Fibroblast of lung (primary cell): ENCODE results near the gene HUNK. TPM values are rescaled to one million over a fixed set of nuclear protein-coding genes. Genes with fewer than 3 reads are reported as not detected.

Source experiments
- DNase-seq, 2 donors: peaks; one replicate each; pipeline versions ENCODE4 v3.0.0 to v3.0.0-alpha.2; 2010; ENCODE audit warnings: low read depth in 2 of 2
- H2AFZ ChIP-seq: 2 replicates; pipeline ENCODE4 v1.5.1; 2012; ENCODE audit warnings: low read length, control low read depth, inconsistent platforms
- H3K27ac ChIP-seq: 2 replicates; pipeline ENCODE4 v1.5.1; 2011; ENCODE audit warnings: low read length, control low read depth; ENCODE audit not compliant: insufficient read depth
- H3K27me3 ChIP-seq: 2 replicates; pipeline ENCODE4 v1.5.1; 2011; ENCODE audit warnings: mild to moderate bottlenecking, low read length; ENCODE audit not compliant: control insufficient read depth, insufficient read depth
- H3K36me3 ChIP-seq: 2 replicates; pipeline ENCODE4 v1.5.1; 2011; ENCODE audit warnings: low read length; ENCODE audit not compliant: control insufficient read depth, insufficient read depth
- H3K4me1 ChIP-seq: 2 replicates; pipeline ENCODE4 v1.5.1; 2011; ENCODE audit warnings: low read length; ENCODE audit not compliant: control insufficient read depth, insufficient read depth; ENCODE audit errors: extremely low read depth
- H3K4me2 ChIP-seq: 2 replicates; pipeline ENCODE4 v1.5.1; 2011; ENCODE audit warnings: low read length, control low read depth; ENCODE audit not compliant: insufficient read depth; ENCODE audit errors: extremely low read depth
- H3K4me3 ChIP-seq, 4 experiments: fragments of 200-600 bp in 1 of 4; sonication (generic) in 1 of 4; replicated peaks in 1 of 4; 2 replicates each; pipeline ENCODE4 v1.5.1; 2011 to 2016; ENCODE audit warnings: low read length in 4 of 4, low read depth in 3 of 4, mild to moderate bottlenecking in 3 of 4, control low read depth in 2 of 4, inconsistent platforms in 1 of 4, mixed read lengths in 1 of 4; ENCODE audit not compliant: insufficient read depth in 1 of 4; ENCODE audit errors: control extremely low read depth in 1 of 4
- H3K79me2 ChIP-seq: 2 replicates; pipeline ENCODE4 v1.5.1; 2012; ENCODE audit warnings: mild to moderate bottlenecking, low read length, inconsistent platforms; ENCODE audit not compliant: control insufficient read depth, insufficient read depth
- H3K9ac ChIP-seq: 2 replicates; pipeline ENCODE4 v1.5.1; 2011; ENCODE audit warnings: mild to moderate bottlenecking, low read length, control low read depth; ENCODE audit not compliant: insufficient read depth
- H3K9me3 ChIP-seq: 2 replicates; pipeline ENCODE4 v1.5.1; 2012; ENCODE audit warnings: low read depth, low read length; ENCODE audit not compliant: control insufficient read depth, insufficient read depth
- H4K20me1 ChIP-seq: 2 replicates; pipeline ENCODE4 v1.5.1; 2011; ENCODE audit warnings: low read length; ENCODE audit not compliant: control insufficient read depth, insufficient read depth; ENCODE audit errors: extremely low read depth
- EZH2 ChIP-seq: IDR thresholded peaks from 2 replicates; pipeline ENCODE4 v1.5.1; 2012; ENCODE audit warnings: low read length, control low read depth, mild to moderate bottlenecking; ENCODE audit errors: missing control alignments
- polyA plus RNA-seq, 2 donors: library from polyadenylated mRNA; depleted of rRNA in 1 of 2; stranded (reverse) in 1 of 2; unstranded in 1 of 2; fragments of >200 nt; gene quantifications; 2 replicates each; pipeline ENCODE4 v1.2.1, GENCODE V29; 2011 to 2012; ENCODE audit warnings: missing spikeins in 1 of 2
- total RNA-seq: library from RNA; depleted of rRNA; stranded (reverse); fragments of >200 nt; gene quantifications from 2 replicates; pipeline ENCODE4 v1.2.1, GENCODE V29; 2014
- TF ChIP-seq, protein P1 (sequence below), 2 donors: IDR thresholded peaks in 1 of 2; conservative IDR thresholded peaks in 1 of 2; 1 replicate in 1 of 2; 2 replicates in 1 of 2; pipeline ENCODE4 v1.5.1; 2011 to 2012; ENCODE audit warnings: low read length in 2 of 2, control low read depth in 1 of 2, inconsistent platforms in 1 of 2, low read depth in 1 of 2, mild to moderate bottlenecking in 1 of 2

HUNK gene
- total and polyA plus RNA-seq, 2 donors (not counting 1 experiment from before 2014, with no cell fraction given) = 0.09 to 0.33 TPM

DNA sequence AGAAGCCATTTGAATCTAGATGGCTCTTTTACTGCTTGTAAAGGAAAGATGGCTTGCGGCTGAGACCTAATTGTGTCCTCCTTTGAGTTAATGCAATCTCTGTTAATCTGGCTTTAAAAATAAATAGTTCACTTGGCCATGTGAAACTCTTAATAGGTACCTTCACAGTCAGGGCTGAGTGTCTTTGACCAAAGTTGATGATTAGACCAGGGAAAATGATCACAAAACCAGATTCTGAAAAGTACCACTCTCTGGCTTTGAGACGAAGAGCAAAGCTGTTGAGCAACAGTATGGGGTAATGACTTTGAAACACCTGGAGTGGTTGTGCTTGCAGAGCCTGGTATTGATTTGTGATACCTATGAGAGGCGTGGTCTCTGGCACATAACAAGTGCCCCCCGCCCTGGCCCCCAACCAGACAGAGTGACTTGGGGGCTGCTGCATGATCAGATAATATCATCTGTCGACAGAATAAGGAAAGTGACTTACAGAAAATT lies 4.7 kb downstream of the HUNK start:
- Histone ChIP-seq H4K20me1 (no peaks in the 10 kb centered on the region), H2AFZ (no peak overlapping the region), H3K9me3 (no peaks in the 10 kb centered on the region), H3K79me2 (no peaks in the 10 kb centered on the region), H3K27ac (no peak overlapping the region), H3K4me1 (no peaks in the 10 kb centered on the region), H3K4me2 (no peak overlapping the region), H3K4me3 (no peak overlapping the region), H3K27me3 (peaks cover 5% of the 10 kb centered on the region), H3K36me3 (no peaks in the 10 kb centered on the region), H3K9ac (no peak overlapping the region)
- TF ChIP-seq, protein P1, sequence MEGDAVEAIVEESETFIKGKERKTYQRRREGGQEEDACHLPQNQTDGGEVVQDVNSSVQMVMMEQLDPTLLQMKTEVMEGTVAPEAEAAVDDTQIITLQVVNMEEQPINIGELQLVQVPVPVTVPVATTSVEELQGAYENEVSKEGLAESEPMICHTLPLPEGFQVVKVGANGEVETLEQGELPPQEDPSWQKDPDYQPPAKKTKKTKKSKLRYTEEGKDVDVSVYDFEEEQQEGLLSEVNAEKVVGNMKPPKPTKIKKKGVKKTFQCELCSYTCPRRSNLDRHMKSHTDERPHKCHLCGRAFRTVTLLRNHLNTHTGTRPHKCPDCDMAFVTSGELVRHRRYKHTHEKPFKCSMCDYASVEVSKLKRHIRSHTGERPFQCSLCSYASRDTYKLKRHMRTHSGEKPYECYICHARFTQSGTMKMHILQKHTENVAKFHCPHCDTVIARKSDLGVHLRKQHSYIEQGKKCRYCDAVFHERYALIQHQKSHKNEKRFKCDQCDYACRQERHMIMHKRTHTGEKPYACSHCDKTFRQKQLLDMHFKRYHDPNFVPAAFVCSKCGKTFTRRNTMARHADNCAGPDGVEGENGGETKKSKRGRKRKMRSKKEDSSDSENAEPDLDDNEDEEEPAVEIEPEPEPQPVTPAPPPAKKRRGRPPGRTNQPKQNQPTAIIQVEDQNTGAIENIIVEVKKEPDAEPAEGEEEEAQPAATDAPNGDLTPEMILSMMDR (conservative IDR thresholded peaks at IDR 0.05 in 1 of 2, IDR thresholded peaks at IDR 0.05 in 1 of 2; ENCODE audit: low read depth in 1 of 2, low read length in 2 of 2) = no peak
- no peak for TF ChIP-seq EZH2
- no peak for DNase-seq

DNA sequence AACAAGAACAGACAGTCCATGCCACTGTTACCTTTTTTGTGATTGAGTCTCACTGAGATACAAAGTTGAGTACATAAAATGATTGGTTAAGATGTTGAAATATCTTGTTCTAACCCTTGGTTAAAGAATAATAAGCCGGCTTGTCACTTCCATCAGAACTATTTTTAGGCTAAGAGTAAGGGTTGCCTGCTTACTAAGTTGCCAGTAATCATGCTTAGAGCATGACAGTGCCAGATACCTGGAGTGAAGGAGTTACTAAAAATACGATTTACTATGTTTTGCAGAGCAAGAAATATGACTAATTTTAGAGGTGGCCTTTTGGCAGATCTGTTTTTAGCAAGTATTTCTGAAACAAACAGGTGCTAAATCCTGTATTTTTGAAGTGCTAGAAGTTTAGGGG lies 6.0 kb downstream of the HUNK start:
- DNase-seq = no peak
- no peaks in the 10 kb centered on the region for H3K36me3 ChIP-seq
- no peaks in the 10 kb centered on the region for H3K79me2 ChIP-seq
- no peaks in the 10 kb centered on the region for H4K20me1 ChIP-seq
- TF ChIP-seq, protein P1 (conservative IDR thresholded peaks at IDR 0.05 in 1 of 2, IDR thresholded peaks at IDR 0.05 in 1 of 2; ENCODE audit: low read depth in 1 of 2, low read length in 2 of 2) = no peak
- no peak for TF ChIP-seq EZH2
- no peak overlapping the region for H3K27ac ChIP-seq
- no peak overlapping the region for H3K4me3 ChIP-seq
- no peaks in the 10 kb centered on the region for H3K4me1 ChIP-seq
- H3K4me2 ChIP-seq = no peak overlapping the region
- no peak overlapping the region for H3K9ac ChIP-seq
- H3K27me3 ChIP-seq = peaks cover 4% of the 10 kb centered on the region
- H2AFZ ChIP-seq = no peak overlapping the region
- H3K9me3 ChIP-seq = no peaks in the 10 kb centered on the region

DNA sequence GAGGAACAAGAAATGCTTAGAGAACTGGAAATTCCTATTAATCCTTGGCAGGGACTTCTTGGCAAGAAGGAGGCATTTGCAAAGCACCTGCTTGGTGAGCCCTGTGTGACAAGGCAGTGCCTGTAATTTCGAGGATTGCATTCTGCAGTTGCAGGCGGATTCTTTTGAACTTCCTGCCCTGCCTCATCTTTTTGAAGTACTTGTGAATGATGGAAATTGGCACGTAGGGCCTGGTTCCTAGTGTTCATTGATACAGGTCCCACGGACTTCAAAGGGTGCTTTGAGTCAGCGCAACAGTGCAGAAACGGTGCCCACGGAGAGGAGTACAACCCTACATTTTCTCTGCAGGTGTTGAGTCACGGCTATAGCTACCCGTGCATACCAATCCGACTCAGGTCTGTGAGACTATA lies 6.4 kb downstream of the HUNK start:
- no peaks in the 10 kb centered on the region for H3K36me3 ChIP-seq
- H3K4me1 ChIP-seq = no peaks in the 10 kb centered on the region
- H3K4me3 ChIP-seq = no peak overlapping the region
- no peaks in the 10 kb centered on the region for H3K9me3 ChIP-seq
- H3K27ac ChIP-seq = no peak overlapping the region
- H3K9ac ChIP-seq = no peak overlapping the region
- H3K4me2 ChIP-seq = no peak overlapping the region
- TF ChIP-seq, protein P1 (conservative IDR thresholded peaks at IDR 0.05 in 1 of 2, IDR thresholded peaks at IDR 0.05 in 1 of 2; ENCODE audit: low read depth in 1 of 2, low read length in 2 of 2) = no peak
- TF ChIP-seq EZH2 = no peak
- H3K27me3 ChIP-seq = peaks cover 4% of the 10 kb centered on the region
- no peaks in the 10 kb centered on the region for H4K20me1 ChIP-seq
- DNase-seq = no peak
- H3K79me2 ChIP-seq = no peaks in the 10 kb centered on the region
- no peak overlapping the region for H2AFZ ChIP-seq
